HuH-7.5 (cell line): ENCODE data around the gene ZNF99.
"Not testable (repeated sequence)": the region's sequence is repeated elsewhere in the genome, so short reads cannot be mapped to it uniquely, and the experiment has no call there.

ENCODE experiments used
- DNase-seq: peaks from one replicate; pipeline ENCODE4 v3.0.0; 2011; ENCODE audit warnings: low spot score

Gene ZNF99

DNA sequence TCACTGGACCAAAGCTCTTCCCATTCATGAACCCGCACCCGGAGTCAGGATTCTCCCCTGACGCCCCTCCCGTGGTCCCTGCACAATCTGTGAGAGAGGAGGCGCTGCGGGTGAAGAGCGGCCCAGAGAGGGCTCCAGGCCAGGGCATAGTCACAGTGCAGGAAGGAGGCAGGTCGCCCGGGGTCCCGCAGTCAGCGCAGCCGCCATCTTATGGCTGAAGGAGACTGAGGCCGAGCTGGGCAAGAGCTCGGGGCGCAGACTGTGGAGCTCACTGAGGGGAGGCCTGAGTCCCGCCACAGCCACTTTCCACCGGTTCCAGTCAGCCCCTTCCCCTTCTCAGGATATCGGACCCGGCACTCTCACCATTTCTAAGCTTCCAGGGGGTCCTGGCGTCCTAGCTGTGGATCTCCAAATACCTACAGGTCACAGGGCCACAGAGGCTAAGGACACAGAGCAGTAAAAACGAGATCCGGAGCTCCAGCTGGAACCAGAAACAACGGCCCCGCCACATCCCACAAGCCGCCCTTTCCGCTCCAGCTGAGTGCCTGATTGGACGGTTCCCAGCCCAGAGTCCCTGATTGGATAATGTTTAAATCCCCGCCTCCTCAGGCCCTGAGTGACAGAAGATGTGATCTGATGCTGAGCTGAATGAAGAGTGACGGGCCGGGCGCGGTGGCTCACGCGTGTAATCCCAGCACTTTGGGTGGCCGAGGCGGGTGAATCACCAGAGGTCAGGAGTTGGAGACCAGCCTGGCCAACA, at the start of gene ZNF99:
TSS of gene ZNF99 (minus strand) at position 501 of the 760 bp plus-strand sequence. CDS start at position 366, 135 bp downstream.
- no peak for DNase-seq

GRCh38 chr19:22832031-22832762, 48.2 kb upstream of the ZNF99 start, which contains the start of gene ZNF723:
TSS of gene ZNF723 (plus strand) at chr19:22832291. CDS start at chr19:22832380, 89 bp downstream.
- no peak for DNase-seq

DNA sequence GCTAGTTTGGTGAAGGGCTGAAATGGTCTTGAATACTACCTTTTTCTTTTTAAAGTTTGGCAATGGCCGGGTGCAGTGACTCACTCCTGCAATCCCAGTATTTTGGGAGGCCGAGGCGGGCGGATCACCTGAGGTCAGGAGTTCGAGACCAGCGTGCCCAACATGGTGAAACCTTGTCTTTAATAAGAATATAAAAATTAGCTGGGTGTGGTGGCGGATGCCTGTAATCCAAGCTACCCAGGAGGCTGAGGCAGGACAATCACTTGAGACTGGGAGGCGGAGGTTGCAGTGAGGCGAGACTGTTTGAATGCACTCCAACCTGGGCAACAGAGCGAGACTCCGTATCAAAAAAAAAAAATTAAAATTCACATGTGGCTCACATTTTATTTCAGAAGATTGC, 47.3 kb upstream of the ZNF99 start:
- DNase-seq = no peak

DNA sequence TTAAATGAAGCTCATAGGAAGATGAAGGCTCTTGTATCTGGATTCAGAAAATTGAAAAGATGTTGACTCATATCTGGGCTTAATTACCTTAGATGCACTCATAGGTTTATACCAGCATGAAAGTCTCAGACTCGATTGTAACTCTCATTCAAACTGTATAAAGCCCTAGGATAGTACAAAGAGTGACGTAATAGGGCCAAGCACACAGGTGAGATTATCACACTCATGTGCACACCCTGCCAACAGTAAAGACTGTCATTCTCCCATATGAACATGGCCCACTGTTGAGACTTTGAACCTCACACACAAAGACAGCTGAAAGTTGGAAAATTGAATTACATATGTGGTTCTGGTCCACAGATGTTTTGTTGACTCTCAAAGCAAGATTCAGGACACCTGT, 30.2 kb upstream of the ZNF99 start:
- no peak for DNase-seq

GRCh38 chr19:22807061-22807835, 23.3 kb upstream of the ZNF99 start:
- DNase-seq = no peak

DNA sequence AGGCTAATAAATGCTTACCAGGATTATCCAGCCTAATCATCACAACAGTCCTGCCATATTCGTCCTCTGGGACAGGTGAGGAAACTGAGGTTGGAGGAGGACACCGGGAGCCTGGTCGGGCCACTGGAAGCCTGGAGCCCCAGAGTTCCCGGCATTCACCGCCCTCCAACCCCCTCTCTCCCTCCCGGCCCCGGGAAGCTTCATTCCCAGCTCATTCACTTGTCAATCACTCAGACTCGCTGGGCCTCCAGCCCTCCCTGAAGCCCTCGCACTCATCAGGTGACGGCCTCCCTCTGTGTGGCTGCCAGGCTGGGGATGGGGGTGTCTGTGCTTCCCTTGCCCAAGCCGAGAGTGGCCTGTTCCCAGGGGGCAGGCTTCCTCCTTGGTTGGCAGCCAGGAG, 22.5 kb upstream of the ZNF99 start:
- no peak for DNase-seq

- no peak for DNase-seq
These were observed 13.1 kb upstream of the ZNF99 start for GRCh38 chr19:22797040-22797439.

DNA sequence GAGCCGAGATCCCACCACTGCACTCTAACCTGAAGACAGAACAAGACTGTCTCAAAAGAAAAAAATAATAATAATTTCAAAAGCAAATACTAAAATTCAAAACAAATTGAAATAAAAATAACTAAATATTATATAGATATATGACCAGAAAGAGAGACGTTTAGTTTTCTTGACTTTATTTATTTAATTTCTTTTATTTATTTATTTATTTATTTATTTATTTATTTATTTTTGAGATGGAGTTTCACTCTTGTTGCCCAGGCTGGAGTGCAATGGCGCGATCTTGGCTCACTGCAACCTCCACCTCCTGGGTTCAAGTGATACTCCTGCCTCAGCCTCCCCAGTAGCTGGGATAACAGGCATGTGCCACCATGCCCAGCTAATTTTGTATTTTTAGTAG, 8.9 kb upstream of the ZNF99 start:
- not testable (repeated sequence) for DNase-seq

GRCh38 chr19:22735911-22736645, 47.9 kb downstream of the ZNF99 start:
- no peak for DNase-seq

- DNase-seq = no peak
These were observed 50.3 kb downstream of the ZNF99 start for GRCh38 chr19:22733691-22734090.

GRCh38 chr19:22728214-22728613, 55.7 kb downstream of the ZNF99 start:
- not testable (repeated sequence) for DNase-seq

DNA sequence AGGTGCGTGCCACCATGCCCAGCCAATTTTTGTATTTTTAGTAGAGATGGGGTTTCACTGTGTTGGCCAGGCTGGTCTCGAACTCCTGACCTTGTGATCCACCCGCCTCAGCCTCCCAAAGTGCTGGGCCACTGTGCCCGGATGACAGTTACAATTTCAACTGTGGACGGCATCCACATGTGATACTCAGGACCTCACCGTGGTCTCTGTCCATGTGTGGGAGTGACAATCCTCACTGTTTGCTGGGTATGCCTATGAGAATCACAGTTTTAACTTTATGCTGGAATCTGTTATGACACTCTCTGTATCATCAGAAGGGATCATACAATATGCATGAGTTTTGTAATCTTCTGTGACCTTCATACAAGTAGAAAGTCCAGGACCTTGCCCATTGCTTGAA, 62.4 kb downstream of the ZNF99 start:
- not testable (repeated sequence) for DNase-seq

- no peak for DNase-seq
These were observed 75.0 kb downstream of the ZNF99 start for GRCh38 chr19:22708983-22709382.

DNA sequence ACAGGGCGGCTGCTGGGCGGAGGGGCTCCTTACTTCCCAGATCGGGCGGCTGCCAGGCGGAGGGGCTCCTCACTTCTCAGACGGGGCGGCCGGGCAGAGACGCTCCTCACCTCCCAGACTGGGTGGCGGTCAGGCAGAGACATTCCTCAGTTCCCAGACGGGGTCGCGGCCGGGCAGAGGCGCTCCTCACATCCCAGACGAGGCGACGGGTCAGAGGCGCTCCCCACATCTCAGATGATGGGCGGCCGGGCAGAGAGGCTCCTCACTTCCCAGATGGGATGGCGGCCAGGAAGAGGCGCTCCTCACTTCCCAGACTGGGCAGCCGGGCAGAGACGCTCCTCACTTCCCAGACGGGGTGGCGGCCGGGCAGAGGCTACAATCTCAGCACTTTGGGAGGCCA, 80.9 kb downstream of the ZNF99 start:
- not testable (repeated sequence) for DNase-seq

DNA sequence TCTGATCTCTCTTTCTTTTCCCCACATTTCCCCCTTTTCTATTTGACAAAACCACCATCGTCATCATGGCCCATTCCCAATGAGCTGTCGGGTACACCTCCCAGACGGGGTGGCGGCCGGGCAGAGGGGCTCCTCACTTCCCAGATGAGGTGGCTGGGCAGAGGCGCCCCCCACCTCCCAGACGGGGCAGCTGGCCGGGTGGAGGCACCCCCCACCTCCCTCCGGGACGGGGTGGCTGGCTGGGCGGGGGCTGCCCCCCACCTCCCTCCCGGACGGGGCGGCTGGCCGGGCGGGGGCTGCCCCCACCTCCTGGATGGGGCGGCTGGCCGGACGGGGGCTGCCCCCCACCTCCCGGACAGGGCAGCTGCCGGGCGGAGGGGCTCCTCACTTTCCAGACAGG, 81.3 kb downstream of the ZNF99 start:
- not testable (repeated sequence) for DNase-seq
